ENCODE results near the gene RPRM.

GRCh38 chr2:153477636-153478288 lies 800 bp downstream of the RPRM start:
- TF ChIP-seq CTCF (IDR thresholded peaks at IDR 0.05) (no peak), POLR2A (IDR thresholded peaks at IDR 0.05) (no peak)

Data from testis (tissue), 2 donors.